Left ventricle myocardium inferior (tissue), 1 donor: Measurements from ENCODE around the gene CLUH. TPM values are rescaled to one million over a fixed set of nuclear protein-coding genes. Genes with fewer than 3 reads are reported as not detected.

Experiments
- DNase-seq: peaks from one replicate; pipeline ENCODE4 v3.0.0-alpha.2; 2020
- H3K27ac ChIP-seq: fragments of 200-600 bp; replicated peaks from 2 replicates; pipeline ENCODE4 v1.8.0; 2021
- H3K27me3 ChIP-seq: fragments of 200-600 bp; 2 replicates; pipeline ENCODE4 v1.8.0; 2021; ENCODE audit warnings: low read depth
- H3K36me3 ChIP-seq: fragments of 200-600 bp; 2 replicates; pipeline ENCODE4 v1.8.0; 2021
- H3K4me1 ChIP-seq: fragments of 200-600 bp; 2 replicates; pipeline ENCODE4 v1.8.0; 2021
- H3K4me3 ChIP-seq: fragments of 200-600 bp; 2 replicates; pipeline ENCODE4 v1.8.0; 2021; ENCODE audit warnings: mild to moderate bottlenecking, moderate library complexity
- H3K9me3 ChIP-seq: fragments of 200-600 bp; replicated peaks from 2 replicates; pipeline ENCODE4 v1.8.0; 2021
- CTCF ChIP-seq: fragments of 200-600 bp; IDR thresholded peaks from 2 replicates; pipeline ENCODE4 v1.8.0; 2021; ENCODE audit warnings: antibody characterized with exemption, mild to moderate bottlenecking, borderline replicate concordance
- intact Hi-C: fragments of 100-400 bp; cut with micrococcal nuclease; formaldehyde crosslinking; loops from one replicate; pipeline ENCODE4 v1.11.0; 2022
- total RNA-seq: library from RNA; stranded (reverse); fragmentation: NEBNext Ultra II Directional; extraction: Animal tissue kit (Norgen Biotek cat#: 25700); gene quantifications from one replicate; pipeline ENCODE4 v1.2.1, GENCODE V29; 2021
- donor health status: DM: no; HTN: yes; CAD: no; lungs with severe emphysema.

CLUH gene
- total RNA-seq, 1 donor from 2014 or later, result 181 TPM

DNA sequence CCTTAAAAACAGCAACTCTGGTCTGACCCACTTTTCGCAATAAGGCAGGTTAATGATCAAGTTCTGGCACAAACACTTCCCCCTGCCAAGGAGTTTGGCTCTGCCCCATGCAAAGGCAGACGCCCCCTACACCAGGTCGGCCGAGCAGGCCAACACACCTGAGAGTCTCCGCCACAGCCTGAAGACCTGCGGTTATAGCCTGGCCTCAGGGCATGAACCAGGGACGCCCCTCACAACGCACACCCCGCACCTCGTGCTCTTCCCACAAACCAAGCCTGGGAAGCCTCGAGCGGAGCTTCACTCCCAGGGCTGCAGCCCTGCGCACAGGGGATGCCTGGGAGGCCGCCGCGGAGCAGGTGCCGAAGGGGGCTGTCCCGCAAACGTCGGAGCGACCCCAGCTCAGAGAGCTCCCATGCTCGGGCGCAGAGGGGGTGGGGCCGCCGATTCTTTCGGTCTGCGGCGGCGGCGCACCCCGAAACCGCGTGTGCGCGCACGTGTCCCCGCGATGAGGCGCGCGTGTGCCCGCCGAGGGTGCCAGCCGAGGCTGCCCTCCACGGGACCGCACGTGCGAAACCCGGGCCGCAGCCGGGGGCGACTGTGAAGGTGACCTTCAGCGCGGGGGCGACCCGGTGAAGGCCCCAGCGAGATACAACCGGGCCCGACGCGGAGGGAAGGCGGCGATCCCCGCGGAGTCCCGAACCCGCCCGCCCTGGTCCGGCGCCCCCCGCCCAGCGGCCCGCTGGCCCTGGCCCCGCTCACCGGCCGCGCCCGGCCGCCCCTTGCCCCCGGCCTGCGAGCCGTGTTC is 559 bp downstream of the CLUH start:
- Histone ChIP-seq H3K4me3 (peak overlapping the region; percentile 88), H3K36me3 (no peaks in the 10 kb centered on the region), H3K27ac (peak overlapping the region; percentile 97), H3K9me3 (no peaks in the 10 kb centered on the region), H3K27me3 (no peaks in the 10 kb centered on the region), H3K4me1 (peaks cover 79% of the 10 kb centered on the region)
- DNase-seq, result no peak
- TF ChIP-seq CTCF, result no peak
- intact Hi-C loops, result no loop called here

GRCh38 chr17:2710071-2710802 is 1.3 kb downstream of the CLUH start:
- TF ChIP-seq CTCF, result no peak
- H3K4me3 ChIP-seq, result peak overlapping the region; percentile 88
- H3K27me3 ChIP-seq, result no peaks in the 10 kb centered on the region
- no peaks in the 10 kb centered on the region for H3K9me3 ChIP-seq
- no peak for DNase-seq
- no peaks in the 10 kb centered on the region for H3K36me3 ChIP-seq
- peak overlapping the region; percentile 97 for H3K27ac ChIP-seq
- intact Hi-C loops, result no loop called here
- H3K4me1 ChIP-seq, result peaks cover 87% of the 10 kb centered on the region

DNA sequence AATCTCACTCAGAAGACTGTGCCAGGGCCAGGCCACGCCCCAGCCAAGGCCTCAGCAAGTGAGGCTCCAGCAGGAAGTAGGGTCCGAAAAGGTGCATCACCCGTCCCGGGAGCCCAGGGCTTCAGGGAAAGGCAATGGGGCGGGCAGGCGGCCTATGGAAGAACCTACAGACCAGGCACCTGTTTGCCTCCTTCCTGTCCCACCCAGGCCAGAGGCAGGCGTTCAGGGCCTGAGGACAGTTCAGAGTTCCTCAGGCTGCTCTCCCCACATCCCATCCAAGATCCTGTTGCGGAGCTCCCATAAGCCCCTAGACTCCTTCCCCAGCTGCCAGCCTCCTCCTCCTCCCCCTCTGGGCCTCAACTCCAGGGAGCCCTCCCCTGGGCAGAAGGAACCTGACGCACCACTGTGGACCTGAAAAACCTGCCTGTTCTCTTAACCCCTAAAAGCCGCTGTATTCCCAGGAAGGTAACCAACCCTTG is 2.3 kb downstream of the CLUH start:
- Histone ChIP-seq H3K27me3 (no peaks in the 10 kb centered on the region), H3K27ac (peak overlapping the region; percentile 97), H3K4me3 (peak overlapping the region; percentile 88), H3K9me3 (no peaks in the 10 kb centered on the region), H3K4me1 (peaks cover 91% of the 10 kb centered on the region), H3K36me3 (peaks cover under 1% of the 10 kb centered on the region)
- intact Hi-C loops, result no loop called here
- no peak for TF ChIP-seq CTCF
- DNase-seq, result no peak

DNA sequence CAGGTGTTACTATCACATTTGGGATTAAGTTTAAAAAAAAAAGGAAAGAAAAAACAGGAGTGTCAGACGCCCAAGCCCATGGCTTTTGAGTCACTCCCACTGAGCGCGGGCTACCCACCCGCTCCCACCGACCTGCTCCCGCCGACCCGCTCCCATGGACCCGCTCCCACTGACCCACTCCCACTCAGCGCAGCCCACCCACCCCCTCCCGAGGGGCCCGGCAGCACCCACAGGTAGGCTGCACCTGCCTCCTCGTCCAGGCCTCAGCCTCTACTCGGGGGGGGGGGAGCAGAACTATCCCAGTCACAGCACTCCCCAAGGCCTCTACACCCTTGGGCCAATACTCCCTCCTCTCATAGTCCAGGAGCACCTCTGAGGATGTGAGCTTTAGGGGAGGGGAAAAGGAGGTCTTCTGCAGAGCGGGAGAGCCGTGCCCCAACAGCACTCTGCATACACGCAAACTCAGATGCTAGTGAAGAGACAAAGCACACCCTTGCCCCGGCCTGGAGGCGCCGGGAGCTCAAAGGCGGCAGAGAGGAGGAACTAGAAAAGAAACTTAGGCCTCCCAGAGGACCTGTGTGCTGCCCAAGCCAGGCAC is 2.9 kb downstream of the CLUH start:
- peaks cover 6% of the 10 kb centered on the region for H3K36me3 ChIP-seq
- H3K4me3 ChIP-seq, result peak overlapping the region; percentile 88
- no peak for DNase-seq
- intact Hi-C loops, result no loop called here
- peak overlapping the region; percentile 97 for H3K27ac ChIP-seq
- peaks cover 90% of the 10 kb centered on the region for H3K4me1 ChIP-seq
- H3K27me3 ChIP-seq, result no peaks in the 10 kb centered on the region
- no peak for TF ChIP-seq CTCF
- H3K9me3 ChIP-seq, result no peaks in the 10 kb centered on the region

DNA sequence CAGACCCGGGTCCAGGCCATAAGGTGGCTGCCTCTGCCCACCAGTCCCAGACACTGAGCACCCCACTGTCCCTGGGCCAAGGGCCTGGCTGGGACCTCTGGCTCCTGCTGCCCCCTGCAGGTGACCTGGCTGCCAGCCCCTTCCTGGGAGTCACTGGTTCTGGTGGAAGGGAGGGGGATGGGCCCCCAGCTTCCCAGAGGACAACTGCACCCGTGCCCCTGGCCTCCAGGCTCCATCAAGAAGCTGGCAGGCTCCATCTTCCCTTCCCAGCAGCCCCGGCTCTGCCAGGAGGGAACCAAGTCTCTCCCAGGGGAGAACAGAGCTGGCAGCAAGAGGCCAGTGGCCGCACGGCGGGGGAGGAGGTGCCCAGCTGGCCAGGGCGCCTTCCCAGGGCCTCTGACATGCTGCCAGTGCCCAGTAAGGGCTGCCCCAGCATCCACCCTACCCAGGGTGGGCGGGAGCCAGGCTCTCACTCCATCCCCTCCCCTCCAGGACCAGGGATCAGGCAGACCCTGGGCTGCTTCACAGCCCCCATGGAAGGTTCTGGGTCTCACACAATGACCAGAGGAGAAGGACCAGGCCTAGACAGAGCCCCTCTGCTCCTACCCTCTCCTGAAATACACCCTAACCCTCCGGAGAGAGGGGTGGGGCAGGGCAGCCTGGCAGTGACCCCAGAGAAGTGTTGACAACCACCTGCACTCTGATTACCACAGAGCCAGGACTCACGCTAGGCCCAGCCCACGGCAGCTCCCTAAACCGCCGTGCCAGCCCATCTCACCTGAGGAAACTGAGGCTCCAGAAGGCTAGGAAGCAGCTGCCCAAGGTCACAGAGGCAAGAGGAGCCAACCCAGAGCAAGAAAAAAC is 3.6 kb downstream of the CLUH start:
- intact Hi-C loops, result no loop called here
- peak; percentile 68 for TF ChIP-seq CTCF

More for the DNA sequence above, 3.6 kb downstream of the CLUH start:
- Histone ChIP-seq H3K4me3 (peak overlapping the region; percentile 88), H3K36me3 (peaks cover 14% of the 10 kb centered on the region), H3K9me3 (no peaks in the 10 kb centered on the region), H3K27me3 (no peaks in the 10 kb centered on the region), H3K27ac (peak overlapping the region; percentile 97), H3K4me1 (peaks cover 83% of the 10 kb centered on the region)
- DNase-seq, result peak; percentile 84
